SU-DHL-6 (cell line): ENCODE data around the gene OR6X1.

Experiments used
- H2AFZ ChIP-seq: fragments of 200-600 bp; sonication (generic); 2 replicates; pipeline ENCODE4 v1.6.1; 2014; ENCODE audit warnings: low read depth, mild to moderate bottlenecking, moderate library complexity, mixed read lengths, antibody characterized with exemption, low read length; ENCODE audit not compliant: severe bottlenecking
- H3F3A ChIP-seq: fragments of 200-600 bp; shearing (Covaris generic); 2 replicates; pipeline ENCODE4 v1.6.0; 2016; ENCODE audit warnings: antibody characterized with exemption, mild to moderate bottlenecking; ENCODE audit not compliant: insufficient read depth
- H3K27ac ChIP-seq: fragments of 200-600 bp; sonication (generic); 2 replicates; pipeline ENCODE4 v1.5.1; 2016; ENCODE audit warnings: low read depth, mild to moderate bottlenecking, low read length, moderate library complexity, mixed read lengths
- H3K27me3 ChIP-seq: fragments of 200-600 bp; sonication (generic), shearing (Covaris generic); 2 replicates; pipeline ENCODE4 v1.6.0; 2014; ENCODE audit warnings: mild to moderate bottlenecking, low read length
- H3K36me3 ChIP-seq: fragments of 200-600 bp; sonication (generic); 2 replicates; pipeline ENCODE4 v1.6.1; 2014; ENCODE audit warnings: mild to moderate bottlenecking, low read length, mixed read lengths
- H3K4me2 ChIP-seq: fragments of 300-600, 200-600 bp; shearing (Covaris generic), sonication (generic); 2 replicates; pipeline ENCODE4 v1.6.0; 2014; ENCODE audit warnings: low read length, low read depth, mild to moderate bottlenecking; ENCODE audit not compliant: poor library complexity, severe bottlenecking
- H3K4me3 ChIP-seq: fragments of 200-600 bp; sonication (generic); 2 replicates; pipeline ENCODE4 v1.5.1; 2014; ENCODE audit warnings: antibody characterized with exemption, low read length, mild to moderate bottlenecking, mixed read lengths; ENCODE audit not compliant: insufficient read depth, poor library complexity, severe bottlenecking
- H3K79me2 ChIP-seq: fragments of 200-600 bp; sonication (generic); 2 replicates; pipeline ENCODE4 v1.6.1; 2014; ENCODE audit warnings: mild to moderate bottlenecking, low read length, moderate library complexity; ENCODE audit not compliant: insufficient read depth
- H3K9ac ChIP-seq: fragments of 200-600 bp; sonication (generic); 2 replicates; pipeline ENCODE4 v1.7.0; 2014; ENCODE audit warnings: mild to moderate bottlenecking, low read length
- H3K9me2 ChIP-seq: fragments of 200-600 bp; sonication (generic); replicated peaks from 2 replicates; pipeline ENCODE4 v1.6.1; 2014; ENCODE audit warnings: low read length; ENCODE audit not compliant: insufficient read depth
- H3K9me3 ChIP-seq: fragments of 200-600 bp; sonication (generic); 2 replicates; pipeline ENCODE4 v1.6.1; 2014; ENCODE audit warnings: low read length, mixed read lengths; ENCODE audit not compliant: insufficient read depth
- H4K20me1 ChIP-seq: fragments of 200-600 bp; sonication (generic); 2 replicates; pipeline ENCODE4 v1.6.1; 2014; ENCODE audit warnings: low read depth, mild to moderate bottlenecking, antibody characterized with exemption, low read length, moderate library complexity, mixed read lengths
- EZH2phosphoT487 ChIP-seq: fragments of 200-600 bp; sonication (generic), shearing (Covaris generic); conservative IDR thresholded peaks from 2 replicates; pipeline ENCODE4 v1.6.1; 2018; ENCODE audit warnings: mild to moderate bottlenecking, antibody characterized with exemption, low read length, moderate library complexity, mixed read lengths
- TF ChIP-seq, protein P1 (sequence below): fragments of 200-600 bp; sonication (generic); IDR thresholded peaks from one replicate; pipeline ENCODE4 v1.5.1; 2017; ENCODE audit warnings: antibody characterized with exemption, mild to moderate bottlenecking, low read length, moderate library complexity; ENCODE audit not compliant: insufficient read depth, poor library complexity, severe bottlenecking

OR6X1 gene

DNA sequence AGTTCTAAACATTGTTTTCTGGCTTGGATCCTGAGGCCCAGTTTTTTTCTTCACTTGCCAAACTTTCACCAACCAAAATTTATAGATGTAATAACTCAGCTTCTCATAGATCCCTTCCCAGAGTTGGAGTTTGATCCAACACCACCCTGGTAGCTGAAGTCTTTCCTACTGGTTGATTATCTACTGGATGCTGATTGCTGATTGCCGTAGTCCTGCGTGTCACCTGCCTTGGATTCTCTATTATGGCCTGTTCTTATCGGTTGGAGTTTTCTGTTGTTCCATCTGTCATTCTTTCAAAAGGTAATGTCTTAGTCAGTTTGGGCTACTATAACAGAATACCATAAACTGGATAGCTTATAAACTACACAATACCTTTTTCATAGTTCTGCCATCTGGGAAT lies 17.3 kb upstream of the OR6X1 start:
- TF ChIP-seq EZH2phosphoT487 = no peak
- TF ChIP-seq, protein P1, sequence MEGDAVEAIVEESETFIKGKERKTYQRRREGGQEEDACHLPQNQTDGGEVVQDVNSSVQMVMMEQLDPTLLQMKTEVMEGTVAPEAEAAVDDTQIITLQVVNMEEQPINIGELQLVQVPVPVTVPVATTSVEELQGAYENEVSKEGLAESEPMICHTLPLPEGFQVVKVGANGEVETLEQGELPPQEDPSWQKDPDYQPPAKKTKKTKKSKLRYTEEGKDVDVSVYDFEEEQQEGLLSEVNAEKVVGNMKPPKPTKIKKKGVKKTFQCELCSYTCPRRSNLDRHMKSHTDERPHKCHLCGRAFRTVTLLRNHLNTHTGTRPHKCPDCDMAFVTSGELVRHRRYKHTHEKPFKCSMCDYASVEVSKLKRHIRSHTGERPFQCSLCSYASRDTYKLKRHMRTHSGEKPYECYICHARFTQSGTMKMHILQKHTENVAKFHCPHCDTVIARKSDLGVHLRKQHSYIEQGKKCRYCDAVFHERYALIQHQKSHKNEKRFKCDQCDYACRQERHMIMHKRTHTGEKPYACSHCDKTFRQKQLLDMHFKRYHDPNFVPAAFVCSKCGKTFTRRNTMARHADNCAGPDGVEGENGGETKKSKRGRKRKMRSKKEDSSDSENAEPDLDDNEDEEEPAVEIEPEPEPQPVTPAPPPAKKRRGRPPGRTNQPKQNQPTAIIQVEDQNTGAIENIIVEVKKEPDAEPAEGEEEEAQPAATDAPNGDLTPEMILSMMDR = no peak
- Histone ChIP-seq H3K9me2 (no peaks in the 10 kb centered on the region), H2AFZ (no peak overlapping the region)

DNA sequence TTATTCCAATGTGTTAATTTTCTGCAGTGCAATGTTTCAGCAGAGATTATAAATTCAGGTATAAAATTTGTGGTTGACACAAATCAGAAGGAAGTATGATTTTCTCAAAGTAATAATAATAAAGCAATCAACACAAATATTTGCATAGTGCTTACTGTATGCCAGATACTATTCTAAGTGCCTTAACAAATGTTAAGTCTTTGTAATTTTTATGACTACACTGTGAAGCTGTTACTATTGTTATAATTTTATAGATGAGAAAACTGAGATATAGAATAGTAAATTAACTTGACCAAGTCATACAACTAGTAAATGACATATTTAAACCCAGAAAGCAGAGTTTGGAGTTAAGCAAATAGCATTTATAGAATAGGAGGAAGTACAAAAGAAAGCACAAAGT lies 16.4 kb upstream of the OR6X1 start:
- no peaks in the 10 kb centered on the region for H3K27me3 ChIP-seq
- H3K4me3 ChIP-seq = no peak overlapping the region
- H3K79me2 ChIP-seq = no peaks in the 10 kb centered on the region
- no peak overlapping the region for H3K4me2 ChIP-seq
- TF ChIP-seq, protein P1 = no peak
- TF ChIP-seq EZH2phosphoT487 = no peak
- H3F3A ChIP-seq = no peaks in the 10 kb centered on the region
- no peak overlapping the region for H3K27ac ChIP-seq
- no peak overlapping the region for H2AFZ ChIP-seq
- no peaks in the 10 kb centered on the region for H3K36me3 ChIP-seq
- H3K9me3 ChIP-seq = no peaks in the 10 kb centered on the region
- H4K20me1 ChIP-seq = no peaks in the 10 kb centered on the region
- no peak overlapping the region for H3K9ac ChIP-seq
- no peaks in the 10 kb centered on the region for H3K9me2 ChIP-seq

More for the DNA sequence above, 17.3 kb upstream of the OR6X1 start:
- Histone ChIP-seq H3K9ac (no peak overlapping the region), H4K20me1 (no peaks in the 10 kb centered on the region), H3K27me3 (no peaks in the 10 kb centered on the region), H3K9me3 (no peaks in the 10 kb centered on the region), H3K4me2 (no peak overlapping the region), H3K36me3 (no peaks in the 10 kb centered on the region), H3F3A (no peaks in the 10 kb centered on the region), H3K27ac (no peak overlapping the region), H3K4me3 (no peak overlapping the region), H3K79me2 (no peaks in the 10 kb centered on the region)

DNA sequence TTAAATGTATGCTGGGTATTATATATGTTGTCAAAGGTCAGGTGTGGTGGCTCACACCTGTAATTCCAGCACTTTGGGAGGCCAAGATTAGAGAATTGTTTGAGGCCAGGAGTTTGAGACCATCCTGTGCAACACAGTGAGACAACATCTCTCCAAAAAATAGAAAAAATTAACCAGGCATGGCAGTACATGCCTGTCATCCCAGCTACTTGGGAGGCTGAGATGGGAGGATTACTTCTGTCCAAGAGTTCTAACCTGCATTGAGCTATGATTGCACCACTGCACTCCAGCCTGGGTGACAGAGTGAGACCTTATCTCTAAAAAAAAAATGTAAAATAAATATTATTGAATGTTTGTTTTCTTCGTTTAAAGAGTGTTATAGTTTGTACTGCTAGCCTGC lies 11.3 kb upstream of the OR6X1 start:
- Histone ChIP-seq H3K79me2 (no peaks in the 10 kb centered on the region), H3K9ac (no peak overlapping the region), H3K4me2 (no peak overlapping the region), H4K20me1 (no peaks in the 10 kb centered on the region), H3K4me3 (no peak overlapping the region), H3K27me3 (no peaks in the 10 kb centered on the region), H3K9me2 (no peaks in the 10 kb centered on the region), H3F3A (no peaks in the 10 kb centered on the region), H3K36me3 (no peaks in the 10 kb centered on the region), H3K27ac (no peak overlapping the region), H2AFZ (no peak overlapping the region), H3K9me3 (no peaks in the 10 kb centered on the region)
- TF ChIP-seq, protein P1 = no peak
- TF ChIP-seq EZH2phosphoT487 = no peak

DNA sequence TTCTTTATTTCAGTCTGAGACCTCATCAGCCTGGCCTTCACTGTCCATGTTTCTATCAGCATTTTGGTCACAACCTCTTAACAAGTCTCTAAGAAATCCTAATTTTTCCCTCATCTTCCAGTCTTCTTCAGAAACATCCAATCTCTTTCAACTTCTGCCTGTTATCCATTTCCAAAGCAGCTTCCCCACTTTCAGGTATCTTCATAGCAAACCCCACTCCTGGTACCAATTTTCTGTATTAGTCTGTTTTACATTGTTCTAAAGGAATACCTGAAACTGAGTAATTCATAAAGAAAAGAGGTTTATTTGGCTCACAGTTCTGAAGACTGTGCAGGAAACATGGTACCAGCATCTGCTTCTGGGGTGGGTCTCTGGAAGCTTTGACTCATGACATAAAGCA lies 8.1 kb upstream of the OR6X1 start:
- no peaks in the 10 kb centered on the region for H3K36me3 ChIP-seq
- H3K4me3 ChIP-seq = no peak overlapping the region
- H3K4me2 ChIP-seq = no peak overlapping the region
- no peak overlapping the region for H2AFZ ChIP-seq
- H3F3A ChIP-seq = no peaks in the 10 kb centered on the region
- H3K9me3 ChIP-seq = no peaks in the 10 kb centered on the region
- H3K9me2 ChIP-seq = no peaks in the 10 kb centered on the region
- H3K9ac ChIP-seq = no peak overlapping the region
- TF ChIP-seq, protein P1 = no peak
- TF ChIP-seq EZH2phosphoT487 = no peak
- H3K27ac ChIP-seq = no peak overlapping the region
- no peaks in the 10 kb centered on the region for H3K79me2 ChIP-seq
- H4K20me1 ChIP-seq = no peaks in the 10 kb centered on the region
- H3K27me3 ChIP-seq = 0 out of 2 replicates have a peak, but pooled peaks cover 2% of the 10 kb centered on the region
